HepG2 (cell line): ENCODE results near the gene FAM131A. TPM values are rescaled to one million over a fixed set of nuclear protein-coding genes. Genes with fewer than 3 reads are reported as not detected.

ENCODE experiments used
- AHDC1 ChIP-seq: sonication (generic); formaldehyde crosslinking; IDR thresholded peaks from 2 replicates; pipeline ENCODE4 v1.5.1; 2020; ENCODE audit warnings: mild to moderate bottlenecking, missing genetic modification reagents, borderline replicate concordance
- BRF2 ChIP-seq: sonication (generic); formaldehyde crosslinking; IDR thresholded peaks from 2 replicates; pipeline ENCODE4 v1.8.1; 2022; ENCODE audit warnings: mild to moderate bottlenecking, missing genetic modification reagents
- CHD4 ChIP-seq: fragments of 200-600 bp; sonication (generic); IDR thresholded peaks from 2 replicates; pipeline ENCODE4 v1.7.0; 2017; ENCODE audit warnings: mild to moderate bottlenecking, low read length, borderline replicate concordance
- MAFK ChIP-seq, 2 experiments: IDR thresholded peaks in 1 of 2; conservative IDR thresholded peaks in 1 of 2; 2 replicates each; pipeline ENCODE4 v1.6.1; 2011; ENCODE audit warnings: improper control_type of control experiment in 2 of 2, low read length in 2 of 2
- NFE2L1 ChIP-seq: sonication (generic); formaldehyde crosslinking; IDR thresholded peaks from 2 replicates; pipeline ENCODE4 v1.4.0; 2020; ENCODE audit warnings: missing genetic modification reagents, mild to moderate bottlenecking, borderline replicate concordance
- TEF ChIP-seq: sonication (generic); formaldehyde crosslinking; IDR thresholded peaks from 2 replicates; pipeline ENCODE4 v1.5.0; 2020; ENCODE audit warnings: missing genetic modification reagents
- ZBTB39 ChIP-seq: sonication (generic); formaldehyde crosslinking; IDR thresholded peaks from 2 replicates; pipeline ENCODE4 v1.5.0; 2020; ENCODE audit warnings: missing genetic modification reagents
- ZFP62 ChIP-seq: sonication (generic); formaldehyde crosslinking; IDR thresholded peaks from 2 replicates; pipeline ENCODE4 v1.4.0; 2020; ENCODE audit warnings: missing genetic modification reagents
- ZMYM4 ChIP-seq: sonication (generic); formaldehyde crosslinking; IDR thresholded peaks from 2 replicates; pipeline ENCODE4 v1.8.1; 2023; ENCODE audit warnings: mild to moderate bottlenecking, missing genetic modification reagents
- ZNF496 ChIP-seq: sonication (generic); formaldehyde crosslinking; IDR thresholded peaks from 2 replicates; pipeline ENCODE4 v1.8.1; 2023; ENCODE audit warnings: mild to moderate bottlenecking, moderate library complexity, missing genetic modification reagents; ENCODE audit not compliant: insufficient replicate concordance
- ZNF512B ChIP-seq: sonication (generic); formaldehyde crosslinking; IDR thresholded peaks from 2 replicates; pipeline ENCODE4 v1.5.1; 2020; ENCODE audit warnings: missing genetic modification reagents, mild to moderate bottlenecking, borderline replicate concordance
- ZNF710 ChIP-seq: sonication (generic); formaldehyde crosslinking; IDR thresholded peaks from 2 replicates; pipeline ENCODE4 v1.5.0; 2020; ENCODE audit warnings: mild to moderate bottlenecking, missing genetic modification reagents, borderline replicate concordance
- ZNF777 ChIP-seq: sonication (generic); formaldehyde crosslinking; IDR thresholded peaks from 2 replicates; pipeline ENCODE4 v1.4.0; 2020; ENCODE audit warnings: missing genetic modification reagents
- polyA plus RNA-seq, 8 experiments: library from polyadenylated mRNA; depleted of rRNA in 3 of 8; stranded (reverse) in 7 of 8; unstranded in 1 of 8; fragments of >200 nt; fragmentation: Illumina TruSeq in 4 of 8; extraction: Trizol in 4 of 8; gene quantifications; 2 replicates each; pipeline versions ENCODE4 v1.2.1 to v1.2.3, GENCODE V29; 2011 to 2016; ENCODE audit warnings: low read depth in 4 of 8, missing spikeins in 1 of 8, mixed read lengths in 1 of 8; ENCODE audit not compliant: insufficient read depth in 1 of 8
- total RNA-seq, 5 experiments: library from RNA; depleted of rRNA; stranded (reverse); fragments of >200 nt; fragmentation: Illumina TruSeq; extraction: Trizol; gene quantifications; 2 replicates each; pipeline ENCODE4 v1.2.3, GENCODE V29; 2016; ENCODE audit warnings: low read depth in 1 of 5

Gene FAM131A
- total and polyA plus RNA-seq, 2 of the 13 experiments (the other 11 are each of a cell fraction or from before 2014, with no cell fraction given): 9.2 to 9.3 TPM

GRCh38 chr3:184371570-184372018 is 34.2 kb downstream of the FAM131A start (continued):
- no peak for TF ChIP-seq AHDC1 (CRISPR knock-in tag)
- TF ChIP-seq CHD4: no peak
- TF ChIP-seq ZNF777 (CRISPR knock-in tag): no peak
- no peak for TF ChIP-seq TEF
- TF ChIP-seq ZNF496 (CRISPR knock-in tag): no peak
- no peak for TF ChIP-seq ZBTB39
- no peak for TF ChIP-seq ZNF710 (CRISPR knock-in tag)
- TF ChIP-seq ZFP62: no peak
- TF ChIP-seq MAFK (conservative IDR thresholded peaks at IDR 0.05 in 1 of 2, IDR thresholded peaks at IDR 0.05 in 1 of 2; ENCODE audit: low read length in 2 of 2): no peak; a peak in 1 of 4 replicates
- TF ChIP-seq BRF2: 0 out of 2 replicates have a peak, but pooled peaks have one; percentile 34
- no peak for TF ChIP-seq ZNF512B
- 0 out of 2 replicates have a peak, but pooled peaks have one; percentile 12 for TF ChIP-seq ZMYM4 (CRISPR knock-in tag)
- TF ChIP-seq NFE2L1 (CRISPR knock-in tag): no peak
